Measurements from ENCODE around the gene ATG2A. TPM values are rescaled to one million over a fixed set of nuclear protein-coding genes. Genes with fewer than 3 reads are reported as not detected.

Gene ATG2A
- total and polyA plus RNA-seq, 2 of the 8 experiments (the other 6 are each of a cell fraction or from before 2014, with no cell fraction given), result 12.1 to 22.1 TPM

DNA sequence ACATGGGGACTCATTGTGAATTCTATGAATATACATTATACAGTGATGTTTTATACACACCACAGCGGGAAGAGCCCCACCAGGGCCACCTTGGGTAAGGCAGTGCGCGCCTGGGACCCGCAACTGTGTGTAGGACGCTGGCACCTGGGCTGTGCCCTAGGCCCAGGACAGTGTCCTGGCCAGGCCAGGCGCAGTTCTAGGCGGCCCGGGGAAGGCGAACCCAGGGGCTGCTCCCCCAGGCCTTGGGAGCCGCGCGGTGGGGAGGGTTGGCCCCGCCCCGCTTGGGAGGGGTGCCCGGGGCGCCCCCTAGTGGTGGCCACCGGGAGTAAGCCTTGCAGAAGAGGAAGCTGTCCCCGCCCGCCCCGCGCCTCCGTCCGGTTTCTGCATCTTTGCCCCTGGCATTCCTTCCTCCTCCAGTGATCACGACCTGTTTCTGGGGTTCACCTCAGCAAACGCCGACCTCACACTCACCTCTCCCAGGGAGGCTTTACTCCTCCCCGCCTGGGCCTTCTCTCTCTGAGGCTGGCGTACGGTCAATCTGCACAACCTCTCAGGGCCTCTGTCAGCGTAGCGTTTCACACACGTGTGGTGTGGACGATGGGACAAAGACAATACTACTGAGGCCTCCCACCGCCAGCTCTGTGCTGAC lies 29.1 kb downstream of the ATG2A start:
- Histone ChIP-seq H3K9ac (replicated peaks in 1 of 4; ENCODE audit: extremely low read depth in 1 of 4, low read depth in 3 of 4, low read length in 3 of 4) (peak overlapping the region in 1 of 4 experiments; percentile 20; a peak in 2 of 7 replicates), H2BK20ac (ENCODE audit: low read length) (no peak overlapping the region), H3K9me3 (ENCODE audit: insufficient read depth in 2 of 2, low read depth in 1 of 2, low read length in 1 of 2) (no peaks in the 10 kb centered on the region), H3K14ac (ENCODE audit: insufficient read length) (no peak overlapping the region), H4K5ac (ENCODE audit: insufficient read length, low read depth, low read length) (peak overlapping the region; percentile 82), H2BK5ac (ENCODE audit: low read depth, low read length) (peak overlapping the region; percentile 79; the same call in 1 of the 2 replicates), H2BK12ac (ENCODE audit: low read depth, low read length) (peak overlapping the region; percentile 21; the same call in 1 of the 2 replicates), H4K91ac (replicated peaks; ENCODE audit: insufficient read length, low read length) (peak overlapping the region; percentile 98), H3K27ac (ENCODE audit: low read depth, low read length) (no peak overlapping the region), H3K27me3 (replicated peaks in 1 of 4; ENCODE audit: control insufficient read depth in 3 of 4, extremely low read depth in 1 of 4, insufficient read depth in 3 of 4, low read length in 3 of 4) (no peaks in the 10 kb centered on the region; a peak in 1 of 7 replicates), H2AFZ (ENCODE audit: low read length) (peak overlapping the region; percentile 93), H4K8ac (ENCODE audit: extremely low read depth, insufficient read depth, low read length) (peak overlapping the region; percentile 95), H3K23me2 (ENCODE audit: low read depth, low read length) (no peaks in the 10 kb centered on the region; the same call in 1 of the 2 replicates), H3K18ac (ENCODE audit: extremely low read depth, low read length) (peak overlapping the region; percentile 19), H3K56ac (replicated peaks; ENCODE audit: insufficient read length, low read depth, low read length) (no peak overlapping the region), H2BK120ac (replicated peaks; ENCODE audit: low read depth, low read length) (peak overlapping the region; percentile 97), H3K36me3 (ENCODE audit: control insufficient read depth in 2 of 4, insufficient read depth in 4 of 4, low read length in 3 of 4) (no peaks in the 10 kb centered on the region), H2AK5ac (ENCODE audit: low read depth, low read length) (no peak overlapping the region), H3K79me1 (ENCODE audit: low read depth, low read length) (no peaks in the 10 kb centered on the region), H3K23ac (ENCODE audit: insufficient read length) (no peak overlapping the region), H3K4me3 (ENCODE audit: extremely low read depth in 1 of 4, insufficient read depth in 2 of 4, low read depth in 3 of 4, low read length in 4 of 4) (peak overlapping the region in 2 of 4 experiments; percentile 10 to 33; a peak in 2 of 8 replicates), H3K4me2 (ENCODE audit: insufficient read depth in 1 of 2, low read depth in 2 of 2, low read length in 2 of 2) (peak overlapping the region; percentile 40 to 66), H3K4ac (replicated peaks; ENCODE audit: insufficient read length, low read depth, low read length) (peak overlapping the region; percentile 83), H2BK15ac (ENCODE audit: low read length) (peak overlapping the region; percentile 13; the same call in 1 of the 2 replicates), H4K20me1 (replicated peaks in 1 of 2; ENCODE audit: control insufficient read depth in 1 of 2, insufficient read depth in 2 of 2, low read length in 2 of 2) (no peaks in the 10 kb centered on the region), H3K79me2 (ENCODE audit: control insufficient read depth in 1 of 2, insufficient read depth in 2 of 2, low read length in 2 of 2) (no peaks in the 10 kb centered on the region), H3K4me1 (replicated peaks in 1 of 4; ENCODE audit: control insufficient read depth in 3 of 4, insufficient read depth in 4 of 4, low read length in 3 of 4) (peaks cover 0 to 11% (median 8%) of the 10 kb centered on the region in 4 experiments; a peak in 6 of 7 replicates)
- peak; percentile 56 to 98 for DNase-seq (ENCODE audit: low read depth in 1 of 2, low spot score in 2 of 2)
- CTCF ChIA-PET (ENCODE audit: partially characterized antibody), result interaction anchor here (0.5 to 32.2 kb wide), 27 partner anchors 7 to 159 kb away, joined by 3 to 1058 read pairs (median 4); partner anchors contain the start of genes ARL2, BATF2, CDC42BPG and EHD1
- 28% methylated on average over 19 of the region's 34 CpGs; no CpG with 5 or more reads in 1 of the 2 experiments for WGBS, 2 experiments (ENCODE audit: extremely low coverage in 1 of 2, insufficient coverage in 1 of 2, insufficient read length in 1 of 2, insufficient replicate concordance in 2 of 2, low coverage in 1 of 2, low lambda C conversion rate in 2 of 2, missing lambda C conversion rate in 1 of 2)
- no peak for FAIRE-seq
- POLR2A ChIA-PET (ENCODE audit: partially characterized antibody), result interaction anchor here (0.8 to 24.6 kb wide), 5 partner anchors 11 to 153 kb away, joined by 3 to 408 read pairs (median 3); partner anchors contain the start of genes EHD1 and SAC3D1
- peak in 2 of 3 experiments; percentile 81 to 92; a peak in 3 of 4 replicates for TF ChIP-seq CTCF (IDR thresholded peaks at IDR 0.05; ENCODE audit: control extremely low read depth in 1 of 3, insufficient read depth in 1 of 3, low read depth in 1 of 3, low read length in 3 of 3)
- TF ChIP-seq RNF2 (IDR thresholded peaks at IDR 0.05; ENCODE audit: borderline replicate concordance, low read depth, low read length, missing control alignments, poor library complexity, severe bottlenecking), result no peak
- TF ChIP-seq CBX5 (IDR thresholded peaks at IDR 0.05; ENCODE audit: low read depth, low read length), result no peak
- no peak for TF ChIP-seq TAF7 (optimal IDR thresholded peaks at IDR 0.05; ENCODE audit: borderline replicate concordance, low read depth, low read length)
- peak; percentile 64; the same call in 1 of the 2 replicates for TF ChIP-seq YY1 (IDR thresholded peaks at IDR 0.05; ENCODE audit: low read depth, low read length)
- TF ChIP-seq BCL11A (IDR thresholded peaks at IDR 0.05; ENCODE audit: low read depth in 2 of 2, low read length in 2 of 2), result no peak
- TF ChIP-seq TEAD4 (IDR thresholded peaks at IDR 0.05; ENCODE audit: low read depth, low read length), result peak; percentile 35; the same call in 1 of the 2 replicates
- TF ChIP-seq NANOG (IDR thresholded peaks at IDR 0.05; ENCODE audit: insufficient read depth, low read depth, low read length, poor library complexity, severe bottlenecking), result no peak
